Neural cell (in vitro differentiated cells): ENCODE data around the gene CMYA5. TPM values are rescaled to one million over a fixed set of nuclear protein-coding genes. Genes with fewer than 3 reads are reported as not detected.

ENCODE experiments used
- H2AFZ ChIP-seq: fragments of 200-600, 300-800 bp; sonication (generic), shearing (Covaris generic); 2 replicates; pipeline ENCODE4 v1.6.0; 2014; ENCODE audit warnings: low read depth, mild to moderate bottlenecking, antibody characterized with exemption, low read length, moderate library complexity
- H3F3A ChIP-seq: fragments of 200-600 bp; shearing (Covaris generic); 2 replicates; pipeline ENCODE4 v1.6.1; 2016; ENCODE audit warnings: mild to moderate bottlenecking, moderate library complexity, mixed read lengths, antibody characterized with exemption, low read length; ENCODE audit not compliant: insufficient read depth, poor library complexity, severe bottlenecking
- H3K27ac ChIP-seq: fragments of 200-600, 300-800 bp; sonication (generic), shearing (Covaris generic); 2 replicates; pipeline ENCODE4 v1.5.1; 2014; ENCODE audit warnings: mild to moderate bottlenecking, low read length, moderate library complexity
- H3K27me3 ChIP-seq: fragments of 300-800, 200-600 bp; sonication (generic), shearing (Covaris generic); 2 replicates; pipeline ENCODE4 v1.6.0; 2014; ENCODE audit warnings: mild to moderate bottlenecking, low read depth, low read length, moderate library complexity; ENCODE audit not compliant: insufficient read depth
- H3K36me3 ChIP-seq: fragments of 300-800, 200-600 bp; sonication (generic), shearing (Covaris generic); 2 replicates; pipeline ENCODE4 v1.5.1; 2014; ENCODE audit warnings: mild to moderate bottlenecking, antibody characterized with exemption, low read length, moderate library complexity; ENCODE audit not compliant: insufficient read depth
- H3K4me2 ChIP-seq: fragments of 300-800, 200-600 bp; sonication (generic), shearing (Covaris generic); 2 replicates; pipeline ENCODE4 v1.6.0; 2014; ENCODE audit warnings: mild to moderate bottlenecking, low read length
- H3K4me3 ChIP-seq: fragments of 300-800, 200-600 bp; sonication (generic), shearing (Covaris generic); 2 replicates; pipeline ENCODE4 v1.5.1; 2014; ENCODE audit warnings: mild to moderate bottlenecking, low read length, moderate library complexity
- H3K79me2 ChIP-seq: fragments of 200-600 bp; shearing (Covaris generic); replicated peaks from 2 replicates; pipeline ENCODE4 v1.6.0; 2014; ENCODE audit warnings: mild to moderate bottlenecking, low read length, moderate library complexity; ENCODE audit not compliant: insufficient read depth
- H3K9ac ChIP-seq: fragments of 300-800, 200-600 bp; sonication (generic), shearing (Covaris generic); 2 replicates; pipeline ENCODE4 v1.6.1; 2016; ENCODE audit warnings: mild to moderate bottlenecking, low read length, mixed read lengths
- H3K9me2 ChIP-seq: fragments of 200-600 bp; shearing (Covaris generic); 2 replicates; pipeline ENCODE4 v1.6.1; 2016; ENCODE audit warnings: mild to moderate bottlenecking, low read length, mixed read lengths; ENCODE audit not compliant: insufficient read depth
- H3K9me3 ChIP-seq: fragments of 200-600, 300-800 bp; sonication (generic), shearing (Covaris generic); 2 replicates; pipeline ENCODE4 v1.6.1; 2016; ENCODE audit warnings: mild to moderate bottlenecking, mixed run types, low read length, moderate library complexity, mixed read lengths
- H4K20me1 ChIP-seq: fragments of 200-600 bp; shearing (Covaris generic); 2 replicates; pipeline ENCODE4 v1.6.1; 2016; ENCODE audit warnings: mild to moderate bottlenecking, mixed run types; ENCODE audit not compliant: insufficient read depth
- CTCF ChIP-seq: fragments of 450-650 bp; IDR thresholded peaks from 2 replicates; pipeline ENCODE4 v1.5.1; 2014; ENCODE audit warnings: antibody characterized with exemption, mild to moderate bottlenecking, moderate library complexity; ENCODE audit not compliant: poor library complexity, severe bottlenecking
- EP300 ChIP-seq: fragments of 450-650 bp; conservative IDR thresholded peaks from 2 replicates; pipeline ENCODE4 v1.6.1; 2014; ENCODE audit warnings: antibody characterized with exemption, mild to moderate bottlenecking, moderate library complexity; ENCODE audit not compliant: poor library complexity, severe bottlenecking
- EZH2 ChIP-seq: fragments of 200-600, 300-800 bp; shearing (Covaris generic), sonication (generic); IDR thresholded peaks from 2 replicates; pipeline ENCODE4 v1.6.1; 2014; ENCODE audit warnings: antibody characterized with exemption, low read length, borderline replicate concordance, mild to moderate bottlenecking; ENCODE audit not compliant: insufficient read depth, poor library complexity, severe bottlenecking
- MXI1 ChIP-seq: fragments of 450-650 bp; conservative IDR thresholded peaks from 2 replicates; pipeline ENCODE4 v1.6.1; 2014; ENCODE audit warnings: antibody characterized with exemption, mild to moderate bottlenecking; ENCODE audit not compliant: poor library complexity, severe bottlenecking
- POLR2AphosphoS5 ChIP-seq: IDR thresholded peaks from 2 replicates; pipeline ENCODE4 v1.6.1; 2012
- RAD21 ChIP-seq: fragments of 450-650 bp; conservative IDR thresholded peaks from 2 replicates; pipeline ENCODE4 v1.6.1; 2014; ENCODE audit warnings: antibody characterized with exemption, mild to moderate bottlenecking, moderate library complexity
- REST ChIP-seq: IDR thresholded peaks from 2 replicates; pipeline ENCODE4 v1.6.1; 2012; ENCODE audit warnings: borderline replicate concordance
- SMC3 ChIP-seq: fragments of 450-650 bp; conservative IDR thresholded peaks from 2 replicates; pipeline ENCODE4 v1.6.1; 2014; ENCODE audit warnings: antibody characterized with exemption, mild to moderate bottlenecking, moderate library complexity; ENCODE audit not compliant: poor library complexity
- TAF1 ChIP-seq: IDR thresholded peaks from 2 replicates; pipeline ENCODE4 v1.6.1; 2012; ENCODE audit warnings: low read depth
- polyA plus RNA-seq: library from polyadenylated mRNA; depleted of rRNA; stranded (reverse); fragments of >200 nt; gene quantifications from 2 replicates; pipeline ENCODE4 v1.2.3, GENCODE V29; 2014

CMYA5 gene
- polyA plus RNA-seq, 1 donor from 2014 or later, result 0.30 TPM

- Histone ChIP-seq H3K4me3 (no peak overlapping the region), H3K9me3 (no peaks in the 10 kb centered on the region), H3F3A (no peaks in the 10 kb centered on the region), H3K27ac (no peak overlapping the region), H3K79me2 (no peaks in the 10 kb centered on the region), H3K4me2 (no peak overlapping the region), H3K9ac (no peak overlapping the region), H3K36me3 (no peaks in the 10 kb centered on the region), H2AFZ (no peak overlapping the region), H4K20me1 (no peaks in the 10 kb centered on the region), H3K27me3 (peaks cover 6% of the 10 kb centered on the region), H3K9me2 (no peaks in the 10 kb centered on the region)
- TF ChIP-seq CTCF, result no peak
- TF ChIP-seq MXI1, result no peak
- TF ChIP-seq EP300, result no peak
- no peak for TF ChIP-seq SMC3
- no peak for TF ChIP-seq REST
- TF ChIP-seq EZH2, result no peak
- no peak for TF ChIP-seq RAD21
Observed at GRCh38 chr5:79691007-79691406, 1.4 kb downstream of the CMYA5 start.

GRCh38 chr5:79692596-79692995 is 3.0 kb downstream of the CMYA5 start:
- no peaks in the 10 kb centered on the region for H3F3A ChIP-seq
- no peak overlapping the region for H3K9ac ChIP-seq
- no peaks in the 10 kb centered on the region for H3K79me2 ChIP-seq
- no peak overlapping the region for H3K4me2 ChIP-seq
- no peak overlapping the region for H3K4me3 ChIP-seq
- peaks cover 6% of the 10 kb centered on the region for H3K27me3 ChIP-seq
- H3K36me3 ChIP-seq, result no peaks in the 10 kb centered on the region
- no peaks in the 10 kb centered on the region for H3K9me2 ChIP-seq
- H2AFZ ChIP-seq, result no peak overlapping the region
- no peaks in the 10 kb centered on the region for H3K9me3 ChIP-seq
- no peak for TF ChIP-seq REST
- no peak for TF ChIP-seq POLR2AphosphoS5
- no peak for TF ChIP-seq CTCF
- TF ChIP-seq EZH2, result no peak
- no peak for TF ChIP-seq TAF1
- no peak for TF ChIP-seq EP300
- TF ChIP-seq SMC3, result no peak
- no peak for TF ChIP-seq RAD21
- no peak for TF ChIP-seq MXI1
- H3K27ac ChIP-seq, result no peak overlapping the region
- no peaks in the 10 kb centered on the region for H4K20me1 ChIP-seq
